Skeletal muscle satellite cell (primary cell): Measurements from ENCODE around the gene CDK6.
"Not testable (repeated sequence)": the region's sequence is repeated elsewhere in the genome, so short reads cannot be mapped to it uniquely, and the experiment has no call there.

Experiments
- H3K27me3 ChIP-seq: 2 replicates; pipeline ENCODE4 v1.7.0; 2013; ENCODE audit warnings: low read length; ENCODE audit not compliant: control insufficient read depth, insufficient read depth
- H3K36me3 ChIP-seq: 2 replicates; pipeline ENCODE4 v1.7.0; 2013; ENCODE audit warnings: mild to moderate bottlenecking, control low read depth, low read length; ENCODE audit not compliant: insufficient read depth
- H3K4me1 ChIP-seq: 2 replicates; pipeline ENCODE4 v1.7.0; 2013; ENCODE audit warnings: low read length; ENCODE audit not compliant: control insufficient read depth, insufficient read depth
- H3K4me2 ChIP-seq: 2 replicates; pipeline ENCODE4 v1.7.0; 2013; ENCODE audit warnings: mild to moderate bottlenecking, low read length
- H3K4me3 ChIP-seq: 2 replicates; pipeline ENCODE4 v1.7.0; 2013; ENCODE audit warnings: low read length
- H3K9ac ChIP-seq: 2 replicates; pipeline ENCODE4 v1.7.0; 2013; ENCODE audit warnings: mild to moderate bottlenecking, low read depth, low read length, moderate library complexity
- H3K9me3 ChIP-seq: replicated peaks from 2 replicates; pipeline ENCODE4 v1.7.0; 2013; ENCODE audit warnings: mild to moderate bottlenecking, control low read depth, low read length

Gene CDK6

GRCh38 chr7:92872701-92873100 lies 36.3 kb upstream of the CDK6 start:
- Histone ChIP-seq H3K9ac (no peak overlapping the region), H3K4me1 (peaks cover 20% of the 10 kb centered on the region), H3K27me3 (no peaks in the 10 kb centered on the region), H3K36me3 (no peaks in the 10 kb centered on the region), H3K4me3 (no peak overlapping the region), H3K9me3 (peaks cover 11% of the 10 kb centered on the region), H3K4me2 (no peak overlapping the region)

DNA sequence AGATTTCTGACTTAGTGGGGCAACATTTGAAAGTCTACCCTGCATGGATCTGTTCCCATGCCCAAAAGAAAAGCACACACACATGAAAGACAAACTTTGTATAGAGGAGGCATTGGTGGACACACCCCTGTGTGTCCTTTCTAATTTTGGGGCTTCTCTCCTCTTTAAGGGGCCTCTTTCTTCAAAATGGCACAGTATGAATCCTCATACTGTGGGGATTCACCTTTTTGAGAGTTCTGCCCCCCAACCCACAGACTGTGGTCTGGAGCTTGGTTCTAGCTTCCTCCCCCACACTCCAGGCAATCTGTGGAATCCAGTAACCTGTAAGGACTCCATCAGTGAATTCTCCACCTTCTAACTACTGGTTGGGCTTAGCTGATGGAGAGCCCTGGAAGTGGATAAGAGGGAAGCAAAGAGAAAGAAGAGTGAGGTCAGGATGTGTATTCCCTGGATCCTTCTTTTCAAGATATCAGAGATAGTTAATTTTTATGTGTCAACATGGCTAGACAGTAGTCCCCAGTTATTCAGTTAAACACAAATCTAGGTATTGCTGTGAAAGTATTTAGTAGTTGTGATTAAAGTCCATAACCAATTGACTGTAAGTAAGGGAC lies 32.4 kb upstream of the CDK6 start:
- Histone ChIP-seq H3K4me3 (no peak overlapping the region), H3K4me2 (no peak overlapping the region), H3K9ac (no peak overlapping the region), H3K4me1 (peaks cover 6% of the 10 kb centered on the region), H3K27me3 (no peaks in the 10 kb centered on the region), H3K36me3 (no peaks in the 10 kb centered on the region), H3K9me3 (peaks cover 11% of the 10 kb centered on the region)

DNA sequence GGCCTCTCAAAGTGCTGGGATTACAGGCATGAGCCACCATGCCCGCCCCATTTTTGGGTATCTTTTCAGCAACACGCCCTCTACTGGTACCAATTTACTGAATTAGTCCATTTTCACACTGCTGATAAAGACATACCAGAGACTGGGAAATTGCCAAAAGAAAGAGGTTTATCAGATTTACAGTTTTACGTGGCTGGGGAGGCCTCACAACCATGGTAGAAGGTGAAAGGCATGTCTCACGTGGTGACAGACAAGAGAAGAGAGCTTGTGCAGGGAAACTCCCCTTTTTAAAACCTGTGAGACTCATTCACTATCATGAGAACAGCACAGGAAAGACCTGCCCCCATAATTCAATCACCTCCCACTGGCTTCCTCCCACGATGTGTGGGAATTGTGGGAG lies 27.8 kb upstream of the CDK6 start:
- peaks cover 10% of the 10 kb centered on the region for H3K9me3 ChIP-seq
- not testable (repeated sequence) for H3K9ac ChIP-seq, H3K27me3 ChIP-seq, H3K4me1 ChIP-seq, H3K4me3 ChIP-seq, H3K4me2 ChIP-seq, H3K36me3 ChIP-seq

GRCh38 chr7:92856436-92856835 lies 20.1 kb upstream of the CDK6 start:
- no peaks in the 10 kb centered on the region for H3K4me1 ChIP-seq
- H3K4me2 ChIP-seq = no peak overlapping the region
- no peak overlapping the region for H3K9ac ChIP-seq
- H3K9me3 ChIP-seq = no peaks in the 10 kb centered on the region
- no peak overlapping the region for H3K4me3 ChIP-seq
- no peaks in the 10 kb centered on the region for H3K27me3 ChIP-seq
- H3K36me3 ChIP-seq = no peaks in the 10 kb centered on the region

DNA sequence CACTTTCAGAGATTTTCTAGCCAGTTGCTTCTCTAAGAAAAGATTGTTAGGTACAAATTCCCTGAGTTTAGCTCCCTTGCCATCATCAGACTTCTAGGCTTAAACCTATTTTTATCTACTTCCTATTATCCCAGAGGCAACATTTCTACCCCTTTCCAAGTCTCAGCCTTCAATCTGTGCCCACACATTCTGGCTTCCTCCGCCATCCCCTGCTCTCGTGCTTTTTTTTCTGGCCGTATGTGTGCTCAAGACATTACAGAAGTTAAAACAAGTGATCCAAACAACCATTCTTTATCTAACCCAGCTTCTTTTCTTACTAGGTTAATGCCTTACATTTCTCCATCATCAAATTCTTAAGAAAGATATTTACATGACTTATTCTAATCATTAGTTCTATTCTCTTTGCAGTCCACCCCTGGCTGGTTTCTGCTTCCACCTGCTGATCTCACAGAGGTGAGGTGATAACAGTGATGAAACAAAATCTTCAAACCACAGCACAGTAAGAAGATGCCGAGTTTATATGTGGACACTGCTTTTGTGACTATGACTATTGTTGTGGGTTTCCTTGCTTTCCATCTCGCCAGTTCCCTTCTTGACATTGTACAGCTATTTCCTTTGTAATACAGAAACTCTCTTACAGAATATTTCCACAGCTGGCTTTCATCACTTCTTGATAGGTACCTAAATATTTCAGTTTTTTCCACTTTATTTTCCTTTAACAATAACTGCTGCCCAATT lies 18.3 kb upstream of the CDK6 start:
- no peaks in the 10 kb centered on the region for H3K4me1 ChIP-seq
- H3K4me3 ChIP-seq = no peak overlapping the region

DNA sequence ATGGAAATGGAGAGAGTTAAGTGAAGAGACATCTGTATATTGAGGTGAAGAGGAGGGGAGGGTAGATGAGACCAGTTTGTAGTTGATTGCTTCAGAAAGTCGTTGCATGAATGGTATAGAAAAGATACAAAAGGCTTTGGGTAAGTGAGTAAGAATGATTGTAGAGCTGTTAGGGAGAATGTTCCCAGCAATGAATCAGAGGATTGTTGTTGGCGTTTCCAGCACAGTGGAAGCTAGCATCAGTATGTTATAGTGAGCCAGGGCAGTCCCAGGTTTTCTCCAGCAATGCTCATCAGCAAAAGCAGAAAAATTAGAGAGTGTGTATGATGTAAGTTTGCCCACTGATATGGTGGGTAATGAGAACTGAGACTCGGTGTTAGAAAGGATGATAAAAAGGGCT lies 15.4 kb upstream of the CDK6 start:
- Histone ChIP-seq H3K4me2 (no peak overlapping the region), H3K36me3 (no peaks in the 10 kb centered on the region), H3K9me3 (no peaks in the 10 kb centered on the region), H3K27me3 (no peaks in the 10 kb centered on the region), H3K4me1 (no peaks in the 10 kb centered on the region), H3K9ac (no peak overlapping the region), H3K4me3 (no peak overlapping the region)

More for the DNA sequence above, 18.3 kb upstream of the CDK6 start:
- Histone ChIP-seq H3K9ac (no peak overlapping the region), H3K36me3 (no peaks in the 10 kb centered on the region), H3K4me2 (no peak overlapping the region), H3K27me3 (no peaks in the 10 kb centered on the region), H3K9me3 (no peaks in the 10 kb centered on the region)

DNA sequence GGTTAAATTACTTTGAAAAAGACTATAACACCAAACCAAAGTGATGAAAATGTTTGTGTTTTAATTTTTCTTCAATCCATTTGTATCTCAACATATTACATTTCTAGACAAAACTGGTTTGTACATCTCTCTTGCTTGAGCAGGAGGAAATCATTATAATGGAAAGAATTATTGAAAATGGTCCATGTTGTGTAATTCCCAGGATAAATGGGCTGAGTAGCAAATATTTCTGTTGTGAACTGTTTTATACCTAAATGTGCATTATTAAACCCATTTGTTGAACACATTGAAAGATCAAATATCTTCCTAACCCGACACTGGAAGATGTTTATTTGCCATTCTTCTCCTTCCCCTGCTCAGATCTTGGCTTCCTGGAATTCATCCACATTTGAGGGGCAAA lies 14.1 kb upstream of the CDK6 start:
- Histone ChIP-seq H3K9me3 (no peaks in the 10 kb centered on the region), H3K4me1 (no peaks in the 10 kb centered on the region), H3K4me2 (no peak overlapping the region), H3K27me3 (no peaks in the 10 kb centered on the region), H3K9ac (no peak overlapping the region), H3K4me3 (no peak overlapping the region), H3K36me3 (no peaks in the 10 kb centered on the region)

GRCh38 chr7:92849322-92849721 lies 12.9 kb upstream of the CDK6 start:
- Histone ChIP-seq H3K4me3 (no peak overlapping the region), H3K36me3 (no peaks in the 10 kb centered on the region), H3K4me2 (no peak overlapping the region), H3K27me3 (no peaks in the 10 kb centered on the region), H3K4me1 (no peaks in the 10 kb centered on the region), H3K9ac (no peak overlapping the region), H3K9me3 (no peaks in the 10 kb centered on the region)

- no peak overlapping the region for H3K4me3 ChIP-seq
- H3K36me3 ChIP-seq = no peaks in the 10 kb centered on the region
- H3K9me3 ChIP-seq = no peaks in the 10 kb centered on the region
- no peaks in the 10 kb centered on the region for H3K4me1 ChIP-seq
- H3K4me2 ChIP-seq = no peak overlapping the region
- H3K27me3 ChIP-seq = no peaks in the 10 kb centered on the region
- no peak overlapping the region for H3K9ac ChIP-seq
Observed at GRCh38 chr7:92848851-92849250, 12.5 kb upstream of the CDK6 start.

- Histone ChIP-seq H3K9ac (no peak overlapping the region), H3K9me3 (no peaks in the 10 kb centered on the region), H3K4me3 (no peak overlapping the region)
Observed at GRCh38 chr7:92848441-92848840, 12.1 kb upstream of the CDK6 start.

GRCh38 chr7:92847305-92847704 lies 10.9 kb upstream of the CDK6 start:
- Histone ChIP-seq H3K36me3 (no peaks in the 10 kb centered on the region), H3K4me1 (no peaks in the 10 kb centered on the region), H3K9me3 (no peaks in the 10 kb centered on the region), H3K4me2 (no peak overlapping the region), H3K27me3 (no peaks in the 10 kb centered on the region), H3K9ac (no peak overlapping the region), H3K4me3 (no peak overlapping the region)

More at GRCh38 chr7:92848441-92848840, 12.1 kb upstream of the CDK6 start:
- Histone ChIP-seq H3K4me1 (no peaks in the 10 kb centered on the region), H3K27me3 (no peaks in the 10 kb centered on the region), H3K36me3 (no peaks in the 10 kb centered on the region), H3K4me2 (no peak overlapping the region)

DNA sequence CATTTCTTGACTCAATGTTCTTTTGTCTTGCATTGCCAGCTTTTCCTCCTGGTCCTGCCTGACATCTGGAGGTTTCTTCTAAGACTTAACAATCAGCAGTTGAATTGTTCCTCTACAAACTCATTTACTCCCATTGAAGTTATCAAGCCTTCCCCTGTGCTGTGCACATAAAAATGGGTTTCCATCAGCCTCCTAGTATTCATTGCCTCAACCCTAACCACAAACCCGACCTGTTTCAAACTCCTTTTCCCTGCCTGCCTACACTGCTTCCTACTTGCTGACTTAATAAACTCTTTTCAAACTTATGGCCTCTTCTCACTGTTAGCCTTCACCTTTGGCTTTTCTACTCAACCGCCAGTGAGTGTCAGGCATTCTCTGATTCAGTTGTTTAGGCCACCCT lies 9.4 kb upstream of the CDK6 start:
- Histone ChIP-seq H3K4me3 (no peak overlapping the region), H3K4me1 (peaks cover 9% of the 10 kb centered on the region), H3K9ac (no peak overlapping the region), H3K4me2 (no peak overlapping the region), H3K27me3 (no peaks in the 10 kb centered on the region), H3K36me3 (no peaks in the 10 kb centered on the region), H3K9me3 (no peaks in the 10 kb centered on the region)
